Liver (tissue), 3 donors: Measurements from ENCODE around the gene RADIL.

ENCODE experiments used
- CTCF ChIP-seq: fragments of 150-350 bp; IDR thresholded peaks from 2 replicates; pipeline ENCODE4 v1.5.1; 2017; ENCODE audit warnings: improper control_type of control experiment, low read depth, low read length; ENCODE audit not compliant: missing input control
- FOXA1 ChIP-seq: IDR thresholded peaks from 2 replicates; pipeline ENCODE4 v1.6.1; 2016; ENCODE audit warnings: antibody characterized with exemption
- JUND ChIP-seq, 2 donors: IDR thresholded peaks; 2 replicates each; pipeline ENCODE4 v1.6.1; 2016; ENCODE audit warnings: antibody characterized with exemption in 2 of 2
- MAX ChIP-seq: IDR thresholded peaks from 2 replicates; pipeline ENCODE4 v1.6.1; 2016; ENCODE audit warnings: antibody characterized with exemption
- RAD21 ChIP-seq, 2 donors: IDR thresholded peaks; 2 replicates each; pipeline ENCODE4 v1.6.1; 2016; ENCODE audit warnings: antibody characterized with exemption in 2 of 2, mild to moderate bottlenecking in 2 of 2
- REST ChIP-seq: IDR thresholded peaks from 2 replicates; pipeline ENCODE4 v1.6.1; 2016; ENCODE audit warnings: antibody characterized with exemption, mild to moderate bottlenecking
- TAF1 ChIP-seq: conservative IDR thresholded peaks from 2 replicates; pipeline ENCODE4 v1.6.1; 2016; ENCODE audit warnings: antibody characterized with exemption, mild to moderate bottlenecking
- donor health status: healthy.
- donor health status: healthy.

- TF ChIP-seq TAF1 (no peak), CTCF (no peak), RAD21 (IDR thresholded peaks at IDR 0.05) (no peak), REST (no peak), FOXA1 (no peak), MAX (no peak), JUND (IDR thresholded peaks at IDR 0.05) (no peak)
Observed at GRCh38 chr7:4851459-4852422, 31.8 kb downstream of the RADIL start.
